GM21737 (cell line): Measurements from ENCODE around the gene ZNF775.

ENCODE experiments used
- ATAC-seq: cut with Tn5 transposase; IDR thresholded peaks from one replicate; pipeline ENCODE4 v1.9.1; 2021; ENCODE audit warnings: mild to moderate bottlenecking, moderate library complexity; ENCODE audit not compliant: unreplicated experiment

The ZNF775 gene

DNA sequence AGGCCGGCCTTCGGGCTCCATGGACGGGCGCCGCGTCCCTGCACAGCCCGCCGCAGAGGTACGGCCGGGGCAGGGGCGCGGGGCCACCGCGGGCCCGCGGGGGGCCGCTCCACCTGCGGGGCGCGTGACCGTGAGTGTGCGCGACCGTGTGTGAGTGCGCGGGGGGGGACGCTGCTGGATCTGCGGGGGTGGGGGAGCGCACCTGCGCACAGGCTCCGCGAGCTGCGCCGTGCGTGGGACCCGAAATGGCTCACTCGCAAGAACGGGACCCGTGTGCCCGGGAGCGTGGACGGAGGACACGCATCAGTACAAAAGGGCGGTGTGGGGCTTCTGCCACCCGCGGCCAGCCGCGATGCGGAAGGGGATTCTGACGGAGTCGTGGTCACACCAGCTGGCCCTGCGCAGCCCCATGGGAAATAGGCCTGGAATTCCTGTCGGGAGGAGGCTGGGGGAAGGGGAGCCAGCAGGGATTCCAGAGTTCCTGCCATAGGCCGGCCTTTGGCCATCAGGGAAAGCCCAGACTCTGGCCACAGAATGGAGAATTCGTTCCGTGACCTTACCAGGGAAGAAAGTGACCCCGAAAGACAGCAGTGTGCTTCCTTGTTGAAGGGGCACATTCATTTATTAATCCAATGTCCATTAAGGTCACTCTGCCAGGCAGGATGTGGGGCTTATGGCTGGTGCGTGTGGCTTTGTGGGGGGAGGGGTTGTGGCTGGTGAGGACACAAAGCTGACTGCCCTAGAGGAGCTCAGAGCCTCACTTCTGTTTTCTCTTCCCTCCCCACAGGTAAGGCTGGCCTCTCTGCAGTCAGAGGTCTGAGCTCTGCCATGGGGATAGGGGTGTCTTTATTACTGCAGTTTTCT lies 10.0 kb upstream of the ZNF775 start:
- peak; percentile 37 for ATAC-seq

DNA sequence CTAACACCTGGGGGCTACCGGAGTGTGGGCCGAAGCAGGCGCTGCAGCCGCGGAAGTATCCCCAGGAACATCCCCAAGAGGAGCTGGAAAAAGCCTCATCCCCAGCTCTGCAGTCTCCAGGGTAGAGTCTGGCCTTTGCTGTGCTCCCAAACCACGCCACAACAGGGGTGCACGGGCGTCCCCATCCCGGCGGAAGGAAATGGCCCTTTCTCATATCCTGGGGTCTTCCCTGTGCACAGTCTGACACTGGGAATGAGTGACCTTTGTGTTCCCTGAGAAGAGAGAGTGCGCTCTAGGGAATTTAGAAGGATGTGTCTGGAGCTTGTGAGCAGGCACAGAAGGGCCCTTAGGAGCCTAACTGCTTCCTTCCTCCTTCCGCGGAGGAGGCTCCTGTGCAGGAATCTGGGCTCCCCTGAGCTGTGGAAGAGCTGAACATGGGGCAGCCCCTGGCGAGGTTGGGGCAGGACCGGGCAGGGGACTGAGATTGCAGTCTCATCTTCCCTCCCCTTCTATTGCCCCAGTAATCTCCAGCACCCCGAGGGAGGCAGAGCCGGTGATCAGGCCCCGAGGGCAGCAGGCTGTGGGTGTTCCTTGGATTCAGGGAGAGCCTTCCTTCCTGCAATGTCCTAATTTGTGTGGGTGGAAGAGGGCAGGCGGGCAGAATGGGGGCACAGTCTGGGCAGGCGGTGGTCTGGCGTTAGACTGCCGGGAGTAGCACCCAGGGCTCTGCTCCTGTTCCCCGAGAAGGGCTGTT lies 9.2 kb upstream of the ZNF775 start:
- no peak for ATAC-seq

DNA sequence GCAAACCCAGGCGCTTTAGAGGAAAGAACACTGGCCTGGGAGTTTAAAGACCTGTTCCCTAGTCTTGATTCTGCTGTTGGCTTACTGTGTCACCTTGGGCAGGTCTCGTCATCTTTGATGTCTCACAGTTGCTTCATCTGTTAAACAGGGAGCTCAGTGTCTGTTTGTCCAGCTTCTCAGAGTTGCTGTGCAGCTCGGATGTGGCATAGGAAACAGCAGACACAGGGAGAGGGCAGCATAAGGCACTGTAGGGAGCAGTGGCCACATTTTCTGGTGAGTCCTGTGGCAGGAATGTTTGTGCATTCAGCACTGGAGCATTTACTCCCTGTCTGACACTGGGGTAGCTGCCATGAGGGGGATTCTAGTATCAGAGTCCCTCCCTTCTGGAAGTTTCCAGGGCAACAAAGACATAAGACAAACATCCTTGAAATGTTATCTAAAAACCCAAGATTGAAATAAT lies 8.5 kb upstream of the ZNF775 start:
- ATAC-seq, result no peak

DNA sequence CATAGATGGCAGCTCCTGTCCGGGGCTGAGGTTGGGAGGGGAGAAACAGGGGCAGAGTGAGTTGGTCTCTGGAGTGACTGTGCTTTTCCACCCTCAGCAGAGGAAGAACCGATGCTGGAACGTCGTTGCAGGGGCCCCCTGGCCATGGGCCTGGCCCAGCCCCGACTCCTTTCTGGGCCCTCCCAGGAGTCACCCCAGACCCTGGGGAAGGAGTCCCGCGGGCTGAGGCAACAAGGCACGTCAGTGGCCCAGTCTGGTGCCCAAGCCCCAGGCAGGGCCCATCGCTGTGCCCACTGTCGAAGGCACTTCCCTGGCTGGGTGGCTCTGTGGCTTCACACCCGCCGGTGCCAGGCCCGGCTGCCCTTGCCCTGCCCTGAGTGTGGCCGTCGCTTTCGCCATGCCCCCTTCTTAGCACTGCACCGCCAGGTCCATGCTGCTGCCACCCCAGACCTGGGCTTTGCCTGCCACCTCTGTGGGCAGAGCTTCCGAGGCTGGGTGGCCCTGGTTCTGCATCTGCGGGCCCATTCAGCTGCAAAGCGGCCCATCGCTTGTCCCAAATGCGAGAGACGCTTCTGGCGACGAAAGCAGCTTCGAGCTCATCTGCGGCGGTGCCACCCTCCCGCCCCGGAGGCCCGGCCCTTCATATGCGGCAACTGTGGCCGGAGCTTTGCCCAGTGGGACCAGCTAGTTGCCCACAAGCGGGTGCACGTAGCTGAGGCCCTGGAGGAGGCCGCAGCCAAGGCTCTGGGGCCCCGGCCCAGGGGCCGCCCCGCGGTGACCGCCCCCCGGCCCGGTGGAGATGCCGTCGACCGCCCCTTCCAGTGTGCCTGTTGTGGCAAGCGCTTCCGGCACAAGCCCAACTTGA lies 7.8 kb upstream of the ZNF775 start:
- no peak for ATAC-seq

DNA sequence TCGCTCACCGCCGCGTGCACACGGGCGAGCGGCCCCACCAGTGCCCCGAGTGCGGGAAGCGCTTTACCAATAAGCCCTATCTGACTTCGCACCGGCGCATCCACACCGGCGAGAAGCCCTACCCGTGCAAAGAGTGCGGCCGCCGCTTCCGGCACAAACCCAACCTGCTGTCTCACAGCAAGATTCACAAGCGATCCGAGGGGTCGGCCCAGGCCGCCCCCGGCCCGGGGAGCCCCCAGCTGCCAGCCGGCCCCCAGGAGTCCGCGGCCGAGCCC lies 7.2 kb upstream of the ZNF775 start:
- no peak for ATAC-seq

DNA sequence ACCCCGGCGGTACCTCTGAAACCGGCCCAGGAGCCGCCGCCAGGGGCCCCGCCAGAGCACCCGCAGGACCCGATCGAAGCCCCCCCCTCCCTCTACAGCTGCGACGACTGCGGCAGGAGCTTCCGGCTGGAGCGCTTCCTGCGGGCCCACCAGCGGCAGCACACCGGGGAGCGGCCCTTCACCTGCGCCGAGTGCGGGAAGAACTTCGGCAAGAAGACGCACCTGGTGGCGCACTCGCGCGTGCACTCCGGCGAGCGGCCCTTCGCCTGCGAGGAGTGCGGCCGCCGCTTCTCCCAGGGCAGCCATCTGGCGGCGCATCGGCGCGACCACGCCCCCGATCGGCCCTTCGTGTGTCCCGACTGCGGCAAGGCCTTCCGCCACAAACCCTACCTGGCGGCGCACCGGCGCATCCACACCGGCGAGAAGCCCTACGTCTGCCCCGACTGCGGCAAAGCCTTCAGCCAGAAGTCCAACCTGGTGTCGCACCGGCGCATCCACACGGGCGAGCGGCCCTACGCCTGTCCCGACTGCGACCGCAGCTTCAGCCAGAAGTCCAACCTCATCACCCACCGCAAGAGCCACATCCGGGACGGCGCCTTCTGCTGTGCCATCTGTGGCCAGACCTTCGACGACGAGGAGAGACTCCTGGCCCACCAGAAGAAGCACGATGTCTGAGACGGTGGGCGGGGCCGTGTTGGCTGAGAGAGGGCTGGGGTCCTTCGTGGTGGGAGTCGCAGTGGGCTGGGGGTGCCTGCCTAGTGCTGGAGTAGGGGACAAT lies 6.7 kb upstream of the ZNF775 start:
- no peak for ATAC-seq

DNA sequence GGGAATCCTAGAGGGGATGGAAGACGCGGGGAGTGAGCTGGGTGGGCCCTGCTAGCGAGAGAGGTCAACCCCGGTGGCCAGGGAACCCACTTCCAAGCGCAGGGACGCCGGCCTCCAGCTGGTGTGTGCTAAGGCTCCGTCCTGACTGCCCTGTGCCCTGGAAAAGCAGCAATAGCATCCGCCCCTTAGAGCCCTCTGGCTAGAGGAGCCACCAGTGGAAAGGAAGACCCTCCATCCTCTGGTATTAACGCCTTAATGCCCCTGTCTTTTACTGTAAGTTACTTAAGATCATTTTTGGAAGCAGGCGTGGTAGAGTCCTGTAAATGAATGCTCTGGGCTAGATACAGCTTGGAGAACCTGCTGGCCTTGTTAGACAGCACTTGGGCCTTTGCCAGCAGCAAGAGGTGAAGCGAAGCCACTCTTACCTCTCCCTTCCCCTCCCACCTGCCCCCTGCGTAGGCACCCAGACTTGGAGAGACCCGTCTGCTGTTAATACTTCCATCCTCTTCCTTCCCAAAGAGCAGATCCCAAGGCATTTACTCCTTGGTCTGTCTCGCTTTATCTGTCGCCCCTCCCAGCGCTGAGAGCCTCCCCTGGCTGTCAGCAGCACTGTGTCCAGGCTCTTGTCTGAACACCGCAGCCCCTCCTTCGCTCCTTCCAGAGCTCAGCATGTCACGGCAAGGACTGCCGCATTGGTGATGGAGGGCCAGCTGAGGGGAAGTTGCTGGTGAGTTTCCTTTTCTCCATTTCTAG lies 5.9 kb upstream of the ZNF775 start:
- no peak for ATAC-seq

DNA sequence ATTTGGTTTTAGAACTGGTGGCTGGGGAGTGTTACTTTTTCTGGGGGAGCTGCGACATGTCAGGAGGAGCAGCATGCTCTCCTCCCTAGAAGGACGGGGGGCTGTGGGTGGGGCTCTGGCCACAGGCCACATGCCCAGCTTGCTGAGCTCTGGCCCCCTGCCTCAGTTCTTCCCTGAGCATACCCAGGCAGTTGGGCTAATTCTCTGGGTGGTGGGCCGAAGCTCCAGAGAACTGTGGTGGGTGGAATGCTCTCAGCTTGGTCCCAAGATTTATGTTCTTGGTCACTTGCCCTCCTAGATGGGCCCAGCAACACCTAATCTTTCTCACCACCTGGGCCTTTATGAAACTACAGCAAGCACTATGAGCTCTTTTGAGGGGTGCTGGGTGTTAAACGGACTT lies 5.1 kb upstream of the ZNF775 start:
- ATAC-seq, result no peak

DNA sequence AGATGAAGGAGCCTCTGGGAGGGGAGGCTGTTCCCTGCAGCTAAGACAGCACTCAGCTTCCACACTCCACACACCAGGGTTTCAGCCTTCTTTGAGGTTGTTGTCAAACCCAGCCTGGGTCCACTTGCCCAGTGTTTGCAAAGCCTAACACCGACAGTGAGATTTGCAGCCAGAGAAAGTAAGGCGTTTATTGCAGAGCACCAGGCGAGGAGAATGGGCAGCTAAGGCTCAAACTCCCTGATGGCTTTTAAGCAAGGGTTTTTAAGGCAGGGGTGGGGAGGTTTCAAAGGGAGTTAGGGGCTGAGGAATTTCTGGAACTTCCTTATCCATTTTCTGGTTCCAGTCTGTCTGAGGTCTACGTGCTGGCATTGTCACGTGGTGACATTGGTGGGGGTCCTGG lies 4.7 kb upstream of the ZNF775 start:
- no peak for ATAC-seq

DNA sequence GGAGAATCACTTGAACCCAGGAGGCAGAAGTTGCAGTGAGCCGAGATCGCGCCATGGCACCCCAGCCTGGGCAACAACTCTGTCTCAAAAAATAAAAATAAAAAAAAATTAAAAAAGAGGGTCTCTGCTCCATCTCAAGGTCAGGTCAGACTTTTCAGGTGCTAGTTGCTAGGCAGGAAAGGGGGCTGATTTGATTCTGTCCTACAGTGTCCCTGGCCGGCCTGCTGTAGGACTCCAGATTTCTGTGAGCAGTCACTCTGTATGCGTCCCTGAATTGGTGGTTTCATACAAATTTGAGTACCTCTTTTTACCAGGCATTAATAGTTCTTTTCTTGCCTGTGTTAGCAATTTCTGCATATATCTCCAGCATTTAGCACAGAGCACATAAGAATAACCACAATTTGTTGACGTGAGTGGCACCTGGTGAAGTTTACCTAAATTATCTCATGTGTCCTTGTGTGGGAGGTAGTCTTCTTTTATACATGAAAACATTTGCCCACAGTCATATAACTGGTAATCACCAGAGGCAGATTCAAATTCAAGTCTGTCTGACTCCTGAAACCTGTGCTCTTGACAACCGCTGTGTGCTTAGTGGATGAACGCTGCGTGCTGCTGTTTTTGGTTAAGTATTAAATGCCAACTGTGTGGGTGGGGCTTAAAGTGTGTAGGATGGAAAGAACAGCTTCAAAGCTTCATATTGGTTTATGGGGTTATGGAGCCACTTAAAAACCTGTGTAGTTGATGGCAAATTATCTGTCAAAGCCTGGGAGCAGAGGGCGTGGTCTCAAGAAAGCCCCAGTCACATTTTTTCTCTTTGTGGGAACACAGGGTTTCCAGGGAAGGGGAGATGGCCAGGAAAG lies 3.2 kb upstream of the ZNF775 start:
- no peak for ATAC-seq

DNA sequence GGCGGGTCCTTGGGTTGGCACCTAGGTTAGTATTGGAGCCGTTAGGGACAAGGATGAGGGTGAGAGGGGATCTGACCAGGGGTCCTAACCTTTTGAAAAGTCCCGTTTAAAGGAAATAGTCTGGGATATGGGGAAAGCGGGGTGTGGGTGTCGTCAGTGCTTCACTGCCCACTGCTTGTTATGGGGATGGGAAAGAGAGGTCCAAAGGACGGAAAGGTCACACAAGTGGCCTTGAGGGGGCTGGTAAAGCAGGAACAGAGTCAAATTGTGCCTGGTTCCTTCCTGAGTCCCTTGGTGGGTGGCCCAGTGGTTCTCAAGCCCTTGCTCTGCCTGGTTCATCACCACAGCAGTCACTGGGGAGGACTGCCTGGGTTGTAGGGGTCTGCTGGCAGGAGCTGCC lies 2.6 kb upstream of the ZNF775 start:
- ATAC-seq, result no peak

DNA sequence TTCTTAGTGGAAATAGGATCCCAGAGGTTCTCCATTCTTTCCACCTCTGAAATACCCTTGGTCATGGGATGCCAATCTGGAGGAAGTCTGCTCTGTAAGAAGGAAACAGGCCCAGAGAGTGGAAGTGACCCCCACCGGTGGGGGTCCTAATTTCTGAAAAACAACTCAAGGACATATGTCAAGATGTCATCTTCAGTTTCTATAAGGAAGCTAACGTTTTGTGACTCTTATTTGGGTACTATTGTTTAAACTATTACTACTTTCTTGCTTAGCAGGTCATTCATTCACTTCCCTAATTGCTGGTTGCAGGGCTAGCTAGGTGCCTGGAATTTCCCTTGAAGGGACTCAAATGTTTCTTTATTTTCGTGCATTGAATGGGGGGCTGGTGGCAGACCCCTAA lies 1.9 kb upstream of the ZNF775 start:
- ATAC-seq, result no peak

DNA sequence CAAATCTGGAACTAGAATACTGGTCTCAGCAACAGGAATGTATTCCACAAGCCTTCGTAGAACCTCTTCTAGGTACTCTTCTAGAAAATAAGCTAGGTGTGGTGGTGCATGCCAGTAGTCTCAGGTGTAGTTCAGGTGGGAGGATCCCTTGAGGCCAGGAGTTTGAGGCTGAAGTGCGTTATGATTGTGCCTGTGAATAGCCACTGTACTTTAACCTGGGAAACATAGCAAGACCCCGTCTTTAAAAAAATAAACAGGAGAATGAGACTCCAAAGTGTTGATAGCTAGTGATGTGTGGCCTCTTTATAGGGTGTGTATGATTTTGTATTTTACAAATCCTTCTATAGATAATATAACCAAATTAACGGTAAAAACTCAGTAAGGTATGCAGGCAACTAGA lies 1.5 kb upstream of the ZNF775 start:
- ATAC-seq, result no peak

DNA sequence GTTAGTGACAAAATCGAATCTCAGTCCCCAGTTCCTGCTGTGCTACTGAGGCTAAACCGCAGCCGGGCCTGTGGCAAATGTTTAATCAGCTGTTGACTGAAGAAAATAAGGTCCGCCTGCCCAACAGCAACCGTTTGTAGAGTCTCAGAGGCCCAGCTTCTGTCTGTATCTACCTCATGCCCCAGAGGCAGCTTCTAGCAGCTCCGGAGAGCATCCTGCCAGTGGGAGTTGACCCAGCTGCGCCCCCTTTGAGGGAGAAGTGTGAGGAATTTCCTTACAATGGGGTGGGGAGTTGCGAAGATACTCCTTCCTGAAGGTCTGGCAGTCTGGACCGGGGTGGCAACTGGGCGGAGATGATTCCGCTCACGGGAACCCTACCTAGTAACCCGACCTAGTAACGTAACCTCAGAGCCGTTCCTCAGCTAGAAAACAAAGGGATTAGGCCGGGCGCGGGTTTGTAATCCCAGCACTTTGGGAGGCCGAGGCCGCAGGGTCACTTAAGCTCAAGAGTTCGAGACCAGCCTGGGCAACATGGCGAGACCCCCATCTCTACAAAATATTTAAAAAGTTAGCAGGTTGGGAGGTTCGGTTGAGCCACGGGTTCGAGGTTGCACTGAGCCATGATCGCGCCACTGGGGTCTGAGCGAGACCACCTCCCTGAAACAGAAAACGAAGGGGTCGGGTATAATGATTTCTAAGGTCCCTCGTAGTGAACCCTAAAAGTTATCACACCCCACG lies 846 bp upstream of the ZNF775 start:
- ATAC-seq, result peak; percentile 19

DNA sequence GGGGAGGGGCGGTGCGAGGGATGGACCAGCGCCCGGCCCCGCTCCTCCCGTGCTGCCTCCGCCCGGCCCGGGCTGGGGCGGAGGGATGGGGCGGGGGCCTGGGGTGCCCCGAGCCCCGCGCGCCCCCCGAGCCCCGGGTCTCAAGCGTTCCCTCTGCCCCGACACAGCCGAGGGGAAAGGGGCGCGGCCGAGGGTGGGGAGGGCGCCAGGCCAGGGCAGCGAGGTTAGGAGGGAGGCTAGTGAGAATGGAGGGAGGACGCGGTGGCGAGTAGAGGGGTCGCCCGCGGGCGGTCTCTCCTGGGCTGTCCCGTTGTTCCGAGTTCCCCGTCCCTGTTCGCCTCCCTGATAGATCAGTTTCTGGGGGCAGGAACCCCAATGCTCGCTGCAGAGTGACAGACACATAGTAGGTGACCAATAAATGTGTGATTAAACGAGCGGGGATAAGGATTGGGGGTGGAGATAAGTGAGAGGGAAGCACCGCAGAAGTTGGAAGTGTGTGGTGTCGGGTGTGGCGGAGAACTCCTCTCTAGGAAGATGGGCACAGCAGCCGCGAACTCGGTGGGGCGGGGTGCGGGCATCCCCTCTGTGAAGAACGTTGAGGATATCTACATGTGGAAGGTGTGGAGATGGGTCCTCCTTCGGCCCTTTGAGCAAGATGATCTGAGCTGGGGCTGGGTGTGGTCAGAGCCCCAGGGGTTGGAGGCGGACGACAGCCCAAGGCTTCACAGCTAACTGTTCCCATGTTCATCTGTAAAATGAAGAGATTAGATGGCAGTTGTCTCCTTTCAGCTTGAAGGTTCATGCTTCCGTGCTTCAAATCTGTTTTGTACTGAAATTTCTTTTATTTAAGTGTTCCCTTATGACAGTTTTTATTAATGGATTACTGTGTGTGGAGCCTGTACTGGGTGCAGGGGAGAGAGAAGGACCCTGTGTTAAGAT lies 580 bp downstream of the ZNF775 start:
- peak; percentile 0 for ATAC-seq

DNA sequence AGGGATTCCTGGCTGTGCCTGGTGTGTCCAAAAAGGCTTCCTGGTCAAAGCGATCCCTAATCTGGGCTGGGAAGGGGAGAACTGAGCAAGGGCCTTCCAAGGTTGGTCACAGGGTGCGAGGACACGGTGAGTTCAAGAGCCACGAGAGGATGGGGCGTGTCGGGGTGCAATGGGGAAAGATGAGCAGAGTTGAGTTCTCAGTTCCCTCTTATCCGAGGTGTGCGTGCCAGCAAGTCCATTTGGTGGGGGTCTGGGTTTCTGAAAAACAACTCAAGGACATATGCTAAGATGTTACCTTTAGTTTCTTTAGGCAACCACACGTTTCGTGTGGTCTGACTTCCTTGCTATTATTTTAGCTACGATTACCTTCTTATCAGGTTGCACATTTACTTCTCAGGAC lies 1.3 kb downstream of the ZNF775 start:
- ATAC-seq, result no peak

DNA sequence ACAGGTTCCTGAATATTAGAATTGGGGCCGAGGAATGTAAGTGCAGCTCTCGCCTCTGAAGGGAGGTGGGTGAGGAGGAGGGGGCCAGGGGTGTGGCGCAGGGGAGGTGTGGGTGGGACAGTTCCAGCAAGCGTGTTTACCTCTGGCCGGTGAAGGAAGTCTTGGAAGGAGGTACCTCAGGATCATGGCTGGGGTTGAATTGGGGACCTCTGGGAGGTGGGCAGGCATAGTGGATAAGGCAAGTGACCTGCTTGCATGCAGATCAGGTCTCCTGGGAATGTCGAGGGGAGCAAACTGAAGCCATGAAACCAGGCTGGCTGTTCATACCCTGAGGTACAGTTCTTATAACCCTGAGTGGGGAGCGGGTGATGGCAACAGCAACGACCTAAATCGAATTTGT lies 2.0 kb downstream of the ZNF775 start:
- no peak for ATAC-seq

DNA sequence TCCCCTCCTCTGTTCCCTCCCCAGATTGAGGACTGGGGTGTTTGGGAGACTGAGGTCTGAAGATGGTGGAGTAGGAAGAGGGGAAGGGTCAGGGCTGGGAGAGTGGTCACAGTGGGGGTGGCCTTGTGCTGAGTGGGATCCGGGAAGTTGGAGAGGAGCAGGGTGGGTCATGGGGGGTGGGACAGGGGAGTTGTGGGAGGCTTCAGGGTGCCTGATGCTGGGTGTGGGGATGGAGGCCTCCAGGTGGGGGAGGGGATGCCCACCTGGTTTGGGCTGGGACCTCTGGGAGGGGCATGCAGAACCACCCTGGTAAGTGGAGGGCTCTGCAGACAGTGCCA lies 2.6 kb downstream of the ZNF775 start:
- ATAC-seq, result no peak
